Middle frontal gyrus (tissue), 1 donor: ENCODE data around the gene BORCS8.
"Not testable (repeated sequence)": the region's sequence is repeated elsewhere in the genome, so short reads cannot be mapped to it uniquely, and the experiment has no call there.

Experiments used
- DNase-seq: peaks from one replicate; pipeline ENCODE4 v3.0.0-alpha.2; 2015; ENCODE audit warnings: low spot score; ENCODE audit errors: extremely low spot score

BORCS8 gene

DNA sequence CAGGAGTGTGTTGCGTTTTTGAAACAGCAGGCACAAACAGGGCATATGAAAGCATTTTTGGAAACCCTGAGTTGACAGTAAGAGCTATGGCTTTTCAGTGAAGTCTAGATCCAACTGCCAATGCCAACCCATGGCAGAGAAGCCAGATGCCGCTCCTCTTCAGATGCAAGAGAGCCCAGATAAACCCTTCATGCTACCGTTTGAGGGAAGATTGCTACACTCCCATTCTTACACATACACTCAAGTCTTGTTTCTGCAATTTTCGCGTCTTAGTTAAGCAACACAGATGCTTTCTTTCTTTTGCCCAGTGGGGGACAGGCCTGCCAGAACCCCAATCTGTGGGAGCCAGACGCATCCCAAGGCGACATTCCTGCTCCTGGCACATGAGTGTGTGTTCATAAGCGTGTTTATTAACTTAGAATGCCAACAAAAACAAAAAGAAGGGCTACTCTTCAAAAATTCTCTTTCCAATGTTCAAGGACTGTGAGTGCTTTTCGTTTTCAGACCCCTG is 10.4 kb downstream of the BORCS8 start:
- no peak for DNase-seq

- DNase-seq, result no peak
Measured at GRCh38 chr19:19179548-19180441, 12.2 kb downstream of the BORCS8 start.

GRCh38 chr19:19176950-19177349 is 15.0 kb downstream of the BORCS8 start:
- DNase-seq, result no peak

DNA sequence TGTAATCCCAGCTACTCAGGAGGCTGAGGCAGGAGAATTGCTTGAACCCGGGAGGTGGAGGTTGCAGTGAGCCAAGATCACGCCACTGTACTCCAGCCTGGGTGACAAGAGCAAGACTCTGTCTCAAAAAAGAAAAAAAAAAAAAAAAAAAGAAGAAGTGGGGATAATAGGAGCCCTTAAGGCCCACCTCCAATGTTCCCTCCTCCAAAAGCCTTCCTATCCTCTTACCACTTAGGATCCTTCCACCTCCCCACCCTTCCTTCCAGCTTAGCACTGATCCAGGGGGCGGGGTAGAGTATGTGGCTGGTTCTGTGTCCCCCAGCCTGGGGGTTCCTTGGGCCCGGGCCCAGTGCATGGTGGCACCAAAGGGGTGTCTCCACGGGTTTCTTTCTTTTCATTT is 18.7 kb downstream of the BORCS8 start:
- DNase-seq, result not testable (repeated sequence)

DNA sequence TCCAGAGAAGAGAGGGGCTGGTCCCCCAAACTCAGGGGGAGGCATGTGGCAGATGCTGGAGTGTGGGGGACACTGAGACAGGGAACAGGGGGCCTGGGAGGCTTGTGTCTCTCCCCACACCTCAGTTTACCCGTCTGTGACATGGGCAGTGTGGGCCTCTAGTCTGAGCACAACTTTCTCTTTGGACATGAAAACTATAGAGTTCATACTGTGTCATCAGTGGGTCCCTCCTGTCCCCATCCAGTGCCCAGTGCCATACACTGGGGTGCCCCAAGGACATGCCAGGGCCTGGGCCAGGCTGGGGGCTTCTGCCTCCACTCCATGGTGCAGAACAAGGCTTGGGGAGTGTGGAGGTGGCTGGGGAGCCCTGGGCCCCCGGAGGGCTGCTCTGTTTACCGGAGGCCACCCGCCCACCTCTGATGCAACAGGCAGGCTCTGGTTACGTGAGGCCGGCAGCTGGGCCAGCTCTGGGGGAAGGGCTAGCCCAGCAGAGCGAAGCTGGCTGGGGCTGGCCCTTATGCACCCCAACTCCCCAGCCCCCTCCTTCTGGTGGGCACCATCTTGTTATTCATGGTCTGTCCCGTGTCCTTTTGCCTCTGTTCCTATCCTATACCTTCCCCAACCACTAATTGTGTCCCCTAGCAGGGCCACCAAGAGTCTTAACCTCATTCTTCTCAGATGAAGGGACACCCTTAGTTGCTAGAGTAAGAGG is 20.0 kb downstream of the BORCS8 start:
- no peak for DNase-seq

DNA sequence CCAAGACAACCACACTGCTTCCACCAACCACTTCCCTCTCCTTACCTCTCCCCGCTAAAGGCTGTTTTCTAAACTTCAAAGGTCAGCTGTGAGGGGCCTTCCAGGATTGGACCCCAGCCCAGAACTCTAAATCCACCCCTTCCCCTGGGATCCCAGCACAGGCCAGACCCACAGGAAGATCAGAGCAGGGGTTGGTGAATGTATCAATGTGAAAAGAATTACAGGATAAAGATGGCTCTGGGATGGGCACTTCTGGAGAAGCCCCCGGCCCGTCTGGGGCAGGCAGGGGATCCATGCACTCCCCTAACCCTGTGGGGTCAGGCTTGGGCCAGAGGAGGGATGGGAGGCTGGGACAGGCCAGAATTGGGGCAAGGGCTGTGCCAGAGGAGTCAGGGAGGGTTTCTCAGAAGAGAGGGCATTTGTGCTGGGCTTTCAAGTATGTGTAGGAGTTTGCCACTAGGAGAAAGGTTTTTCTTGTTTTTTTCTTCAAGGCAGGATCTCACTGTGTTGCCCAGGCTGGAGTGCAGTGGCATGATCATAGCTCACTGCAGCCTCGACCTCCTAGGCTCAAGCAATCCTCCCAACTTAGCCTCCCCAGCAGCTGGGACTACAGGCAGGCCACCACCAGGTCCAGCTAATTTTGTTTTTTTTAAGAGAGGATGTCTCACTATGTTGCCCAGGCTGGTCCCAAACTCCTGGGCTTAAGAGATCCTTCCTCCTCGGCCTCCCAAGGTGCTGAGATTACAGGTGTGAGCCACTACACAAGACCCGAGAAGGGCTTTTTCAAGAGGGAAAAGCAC is 20.9 kb downstream of the BORCS8 start:
- DNase-seq, result no peak

- peak; percentile 21 for DNase-seq
Measured at GRCh38 chr19:19170053-19170872, 21.7 kb downstream of the BORCS8 start, which contains the start of gene MEF2B. TSS of gene MEF2B (minus strand) at chr19:19170263. CDS start at chr19:19150735, 19,528 bp downstream.

DNA sequence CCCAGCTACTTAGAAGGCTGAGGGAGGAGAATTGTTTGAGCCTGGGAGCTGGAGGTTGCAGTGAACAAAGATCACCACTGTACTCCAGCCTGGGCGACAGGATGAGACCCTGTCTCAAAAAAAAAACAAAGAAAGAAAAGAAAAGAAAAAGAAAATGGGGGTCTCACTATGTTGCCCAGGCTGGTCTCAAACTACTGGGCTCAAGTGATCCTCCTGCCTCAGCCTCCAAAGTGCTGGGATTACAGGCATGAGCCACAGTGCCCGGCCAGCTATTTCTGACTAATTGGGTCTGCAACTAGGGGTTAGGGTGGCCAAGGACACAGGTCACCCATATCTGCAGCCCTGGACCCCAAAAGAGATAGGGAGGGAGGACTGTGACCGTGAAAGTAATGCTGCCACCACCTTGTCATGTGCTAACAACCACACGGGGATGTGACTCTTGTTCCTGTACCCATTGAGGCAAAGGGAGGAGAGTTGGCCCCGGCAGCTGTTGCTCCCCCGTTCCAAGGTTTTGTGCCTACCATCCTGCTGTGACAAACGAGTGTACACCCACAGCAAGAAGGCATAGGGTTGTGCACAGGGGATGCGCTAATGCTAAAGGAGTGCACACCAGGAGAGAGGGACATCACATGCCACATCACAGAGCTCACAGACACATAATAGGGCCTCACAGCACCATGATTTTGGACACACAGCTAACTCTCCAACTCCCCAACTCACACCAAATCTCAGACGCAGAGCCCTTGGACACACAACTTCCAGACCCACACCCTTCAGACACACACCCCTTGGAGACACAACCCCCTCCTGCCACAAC is 22.5 kb downstream of the BORCS8 start:
- DNase-seq, result no peak

- no peak for DNase-seq
Measured at GRCh38 chr19:19167612-19168011, 24.3 kb downstream of the BORCS8 start.

GRCh38 chr19:19165396-19165795 is 26.6 kb downstream of the BORCS8 start:
- DNase-seq, result no peak

GRCh38 chr19:19162495-19162894 is 29.5 kb downstream of the BORCS8 start:
- no peak for DNase-seq

GRCh38 chr19:19160461-19161035 is 31.4 kb downstream of the BORCS8 start:
- DNase-seq, result no peak

- DNase-seq, result no peak
Measured at GRCh38 chr19:19159534-19159933, 32.4 kb downstream of the BORCS8 start.

GRCh38 chr19:19157808-19158207 is 34.1 kb downstream of the BORCS8 start:
- no peak for DNase-seq

DNA sequence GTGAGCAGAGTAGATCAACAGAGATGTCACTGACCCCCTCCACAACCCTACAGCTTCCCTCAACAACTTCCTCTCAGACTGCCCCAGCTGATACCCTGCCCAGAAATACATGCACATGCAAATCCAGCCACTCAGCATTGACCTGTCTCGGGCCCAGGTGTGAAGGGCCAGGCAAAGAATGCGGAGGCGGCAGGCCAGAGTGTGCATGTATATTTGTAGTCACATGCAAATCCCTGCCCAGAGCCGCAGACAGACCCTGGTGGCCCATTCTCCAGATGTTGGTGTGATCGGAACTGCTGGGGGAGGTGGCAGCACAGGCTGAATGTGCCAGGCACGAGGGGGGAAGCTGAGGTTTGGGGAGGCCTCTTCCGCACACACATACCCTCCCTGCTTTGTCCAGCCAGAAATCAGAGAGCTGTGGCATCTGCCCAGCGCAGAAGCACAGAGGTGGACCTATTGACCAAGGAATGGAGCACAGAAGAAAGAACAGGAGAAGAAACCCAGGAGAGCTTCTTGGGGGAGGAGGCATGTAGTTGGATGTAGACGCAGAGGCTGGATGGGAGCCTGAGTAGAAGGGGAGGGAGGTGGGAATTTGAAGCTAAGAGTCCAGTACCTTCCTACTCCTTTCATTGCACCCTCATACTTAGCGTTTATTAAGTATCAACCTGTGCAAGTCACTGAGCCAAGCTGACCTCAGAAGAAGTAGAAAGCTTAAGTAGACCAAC is 36.3 kb downstream of the BORCS8 start:
- no peak for DNase-seq

DNA sequence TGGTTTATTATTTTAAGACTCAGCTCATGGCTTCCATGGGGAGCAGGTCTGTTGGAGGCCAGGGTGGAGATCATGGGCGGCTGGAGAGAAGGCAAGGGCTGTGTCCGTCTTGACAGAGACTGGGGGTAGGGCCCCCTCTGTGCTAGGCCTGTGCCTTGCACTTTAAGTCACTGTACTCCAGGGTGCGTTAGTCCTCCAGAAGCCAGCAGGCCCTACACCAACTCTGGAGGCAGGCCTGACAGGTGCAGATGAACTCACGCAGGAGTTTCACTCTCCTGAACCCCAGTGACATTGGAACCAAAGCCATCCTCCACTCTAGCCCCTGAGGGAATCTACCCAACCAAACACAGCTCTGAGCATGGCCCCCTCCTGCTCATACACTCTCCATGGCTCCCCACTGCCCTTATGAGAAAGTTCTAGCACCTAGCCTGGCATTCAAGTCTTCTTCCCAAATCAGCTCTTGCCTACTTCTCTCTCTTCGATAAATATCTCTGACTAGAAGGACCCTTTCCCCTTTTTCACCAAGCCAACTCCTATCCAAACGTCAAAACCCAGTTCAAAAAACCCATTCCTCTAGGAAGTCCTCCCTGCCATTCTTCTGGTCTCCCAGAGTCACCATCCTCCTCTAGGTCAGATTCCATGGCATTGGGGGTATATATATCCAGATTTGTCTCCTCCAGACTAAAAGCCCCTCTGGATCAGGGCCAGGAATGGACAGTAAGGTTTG is 37.0 kb downstream of the BORCS8 start:
- no peak for DNase-seq

DNA sequence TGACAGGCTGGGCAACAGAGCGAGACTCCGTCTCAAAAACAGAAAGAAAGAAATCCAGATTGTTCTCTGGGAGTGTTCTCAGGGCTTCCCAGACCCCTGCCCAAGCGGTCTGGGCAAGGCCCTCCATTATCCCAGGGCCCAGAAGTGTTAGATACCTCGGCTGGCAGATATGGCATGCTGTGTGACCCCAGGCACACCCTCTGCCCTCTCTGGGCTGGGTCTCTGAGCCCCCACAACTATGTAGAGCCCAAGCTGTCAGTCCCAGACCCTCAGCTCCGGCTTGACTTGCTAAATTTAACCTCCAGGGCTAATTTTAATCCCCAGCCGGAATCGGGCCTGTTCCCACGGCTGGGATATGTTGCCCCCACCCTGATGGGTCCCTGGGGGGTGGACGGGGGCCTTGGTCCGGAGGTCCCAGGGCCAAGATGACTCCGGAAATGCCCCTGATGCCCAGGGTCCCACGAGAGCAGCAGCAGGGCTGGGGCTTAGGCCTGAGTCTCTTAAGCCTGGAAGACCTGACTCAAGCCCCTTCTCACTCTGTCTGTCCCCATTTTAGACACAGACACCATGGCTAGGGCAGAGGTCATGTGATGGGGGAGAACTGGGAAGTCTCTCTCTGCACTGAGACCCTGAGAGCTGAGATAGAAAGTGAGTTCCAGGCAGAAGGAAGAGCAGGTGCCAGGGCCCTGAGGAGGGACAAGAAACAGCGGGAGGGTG is 39.1 kb downstream of the BORCS8 start:
- DNase-seq, result no peak
